ENCODE measurements around the gene SLK.

DNA sequence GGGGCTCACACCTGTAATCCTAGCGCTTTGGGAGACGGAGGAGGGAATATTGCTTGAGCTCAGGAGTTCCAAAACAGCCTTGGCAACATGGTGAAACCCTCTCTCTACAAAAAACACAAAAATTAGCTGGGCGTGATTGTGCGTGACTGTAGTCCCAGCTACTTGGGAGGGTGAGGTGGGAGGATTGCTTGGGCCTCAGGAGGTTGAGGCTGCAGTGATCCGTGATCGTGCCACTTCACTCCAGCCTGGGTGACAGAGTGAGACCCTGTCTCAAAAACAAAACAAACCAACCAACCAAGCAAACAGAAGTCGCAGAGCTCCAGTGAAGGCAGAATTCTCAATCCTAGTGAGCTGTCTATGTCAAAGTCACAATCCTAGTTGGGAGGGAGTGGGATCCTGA, 34.7 kb upstream of the SLK start:
- TF ChIP-seq, protein P1, sequence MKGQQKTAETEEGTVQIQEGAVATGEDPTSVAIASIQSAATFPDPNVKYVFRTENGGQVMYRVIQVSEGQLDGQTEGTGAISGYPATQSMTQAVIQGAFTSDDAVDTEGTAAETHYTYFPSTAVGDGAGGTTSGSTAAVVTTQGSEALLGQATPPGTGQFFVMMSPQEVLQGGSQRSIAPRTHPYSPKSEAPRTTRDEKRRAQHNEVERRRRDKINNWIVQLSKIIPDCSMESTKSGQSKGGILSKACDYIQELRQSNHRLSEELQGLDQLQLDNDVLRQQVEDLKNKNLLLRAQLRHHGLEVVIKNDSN (IDR thresholded peaks at IDR 0.05; ENCODE audit: borderline replicate concordance, low read depth), result no peak
- TF ChIP-seq POLR2AphosphoS5 (IDR thresholded peaks at IDR 0.05; ENCODE audit: low read depth, low read length) (no peak), SMC3 (IDR thresholded peaks at IDR 0.05; ENCODE audit: low read depth, low read length) (no peak), RCOR1 (IDR thresholded peaks at IDR 0.05; ENCODE audit: low read length) (no peak), RFX5 (IDR thresholded peaks at IDR 0.05; ENCODE audit: low read length) (no peak)
- TF ChIP-seq, protein P2, sequence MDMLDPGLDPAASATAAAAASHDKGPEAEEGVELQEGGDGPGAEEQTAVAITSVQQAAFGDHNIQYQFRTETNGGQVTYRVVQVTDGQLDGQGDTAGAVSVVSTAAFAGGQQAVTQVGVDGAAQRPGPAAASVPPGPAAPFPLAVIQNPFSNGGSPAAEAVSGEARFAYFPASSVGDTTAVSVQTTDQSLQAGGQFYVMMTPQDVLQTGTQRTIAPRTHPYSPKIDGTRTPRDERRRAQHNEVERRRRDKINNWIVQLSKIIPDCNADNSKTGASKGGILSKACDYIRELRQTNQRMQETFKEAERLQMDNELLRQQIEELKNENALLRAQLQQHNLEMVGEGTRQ (IDR thresholded peaks at IDR 0.05; ENCODE audit: borderline replicate concordance, low read depth, low read length), result no peak
